Cardiac fibroblast (primary cell): Measurements from ENCODE around the gene NHLRC4.

Experiments used
- DNase-seq, 2 donors: peaks; one replicate each; pipeline versions ENCODE4 v3.0.0 to v3.0.0-alpha.2; 2010; ENCODE audit warnings: low read depth in 2 of 2
- H3K4me3 ChIP-seq, 2 donors: replicated peaks in 1 of 2; 1 replicate in 1 of 2; 2 replicates in 1 of 2; pipeline ENCODE4 v1.5.1; 2011; ENCODE audit warnings: low read depth in 2 of 2, low read length in 2 of 2, mild to moderate bottlenecking in 2 of 2, moderate library complexity in 1 of 2
- TF ChIP-seq, protein P1 (sequence below): IDR thresholded peaks from one replicate; pipeline ENCODE4 v1.5.1; 2011; ENCODE audit warnings: low read depth, mild to moderate bottlenecking, low read length, inconsistent platforms

The NHLRC4 gene

DNA sequence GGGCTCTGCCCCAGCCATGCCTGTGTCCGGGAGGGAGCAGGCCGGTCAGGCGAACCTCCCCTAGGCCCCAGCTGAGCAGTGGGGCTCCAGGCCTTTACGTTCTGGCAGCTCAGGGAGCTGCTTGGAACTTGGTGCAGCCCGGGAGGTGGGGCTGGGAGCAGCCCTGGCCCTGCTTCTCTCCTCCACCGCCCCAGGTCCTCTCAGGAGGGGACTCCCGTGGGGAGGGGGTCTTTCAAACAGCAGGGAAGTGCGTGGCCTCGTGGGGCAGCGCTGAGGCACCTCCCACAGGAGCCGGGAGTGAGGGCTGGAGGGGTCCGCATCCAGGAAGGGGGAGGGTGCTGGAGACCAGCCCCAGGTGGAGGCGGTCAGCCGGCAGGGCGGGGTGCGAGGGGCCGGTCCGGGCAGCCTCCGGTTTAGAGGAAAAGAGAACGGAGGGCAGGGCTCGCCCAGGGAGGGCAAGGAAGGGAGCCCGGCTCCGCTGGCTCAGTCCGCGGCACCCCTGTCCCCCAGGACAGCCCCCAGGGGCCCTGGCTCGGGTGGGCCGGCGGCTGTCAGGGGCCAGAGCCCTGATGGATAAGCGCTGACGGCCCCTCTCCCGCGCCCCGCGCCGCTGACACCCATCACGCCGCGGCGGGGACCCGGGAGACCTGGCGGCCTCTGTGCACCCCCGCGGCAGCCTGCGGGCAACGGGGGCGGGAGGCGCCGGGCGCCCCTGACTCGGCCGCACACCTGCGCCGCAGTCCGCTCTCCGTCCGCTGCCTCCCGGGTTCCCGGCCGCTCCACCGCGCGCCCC, 7.2 kb upstream of the NHLRC4 start:
- TF ChIP-seq, protein P1, sequence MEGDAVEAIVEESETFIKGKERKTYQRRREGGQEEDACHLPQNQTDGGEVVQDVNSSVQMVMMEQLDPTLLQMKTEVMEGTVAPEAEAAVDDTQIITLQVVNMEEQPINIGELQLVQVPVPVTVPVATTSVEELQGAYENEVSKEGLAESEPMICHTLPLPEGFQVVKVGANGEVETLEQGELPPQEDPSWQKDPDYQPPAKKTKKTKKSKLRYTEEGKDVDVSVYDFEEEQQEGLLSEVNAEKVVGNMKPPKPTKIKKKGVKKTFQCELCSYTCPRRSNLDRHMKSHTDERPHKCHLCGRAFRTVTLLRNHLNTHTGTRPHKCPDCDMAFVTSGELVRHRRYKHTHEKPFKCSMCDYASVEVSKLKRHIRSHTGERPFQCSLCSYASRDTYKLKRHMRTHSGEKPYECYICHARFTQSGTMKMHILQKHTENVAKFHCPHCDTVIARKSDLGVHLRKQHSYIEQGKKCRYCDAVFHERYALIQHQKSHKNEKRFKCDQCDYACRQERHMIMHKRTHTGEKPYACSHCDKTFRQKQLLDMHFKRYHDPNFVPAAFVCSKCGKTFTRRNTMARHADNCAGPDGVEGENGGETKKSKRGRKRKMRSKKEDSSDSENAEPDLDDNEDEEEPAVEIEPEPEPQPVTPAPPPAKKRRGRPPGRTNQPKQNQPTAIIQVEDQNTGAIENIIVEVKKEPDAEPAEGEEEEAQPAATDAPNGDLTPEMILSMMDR = no peak
- DNase-seq = no peak
- no peak overlapping the region for H3K4me3 ChIP-seq

DNA sequence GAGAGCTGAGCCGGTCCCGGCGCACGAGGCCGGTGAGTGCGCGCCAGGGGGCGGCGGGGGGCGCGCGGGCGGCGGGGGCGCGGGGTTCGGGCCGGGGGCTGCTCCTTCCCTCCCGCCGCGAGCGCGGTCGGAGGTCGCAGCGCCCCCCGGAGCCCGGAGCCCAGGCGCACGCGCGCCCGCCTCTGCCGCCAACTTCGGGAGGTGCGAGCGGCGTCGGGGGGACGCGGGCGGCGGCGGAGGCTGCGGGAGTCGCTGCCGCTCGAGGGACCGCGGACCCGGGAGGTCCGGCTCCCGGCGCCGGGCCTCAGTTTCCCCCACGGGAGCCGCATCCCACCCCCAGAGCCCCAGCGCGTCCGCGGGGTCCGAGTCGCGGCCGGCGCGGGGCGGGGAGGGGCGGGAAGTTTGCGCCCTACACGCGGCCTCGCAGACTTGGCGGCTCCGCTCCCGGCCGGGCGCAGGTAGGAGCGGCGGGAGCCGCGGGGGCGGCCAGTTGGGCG, 6.6 kb upstream of the NHLRC4 start, which contains the start of gene PRR35:
Gene PRR35 (plus strand): TSS at position 191 of the 497 bp plus-strand sequence. CDS start 2,901 bp downstream, outside the sequence.
- TF ChIP-seq, protein P1 = no peak
- no peak within 1 kb of the TSS for H3K4me3 ChIP-seq
- no peak for DNase-seq

DNA sequence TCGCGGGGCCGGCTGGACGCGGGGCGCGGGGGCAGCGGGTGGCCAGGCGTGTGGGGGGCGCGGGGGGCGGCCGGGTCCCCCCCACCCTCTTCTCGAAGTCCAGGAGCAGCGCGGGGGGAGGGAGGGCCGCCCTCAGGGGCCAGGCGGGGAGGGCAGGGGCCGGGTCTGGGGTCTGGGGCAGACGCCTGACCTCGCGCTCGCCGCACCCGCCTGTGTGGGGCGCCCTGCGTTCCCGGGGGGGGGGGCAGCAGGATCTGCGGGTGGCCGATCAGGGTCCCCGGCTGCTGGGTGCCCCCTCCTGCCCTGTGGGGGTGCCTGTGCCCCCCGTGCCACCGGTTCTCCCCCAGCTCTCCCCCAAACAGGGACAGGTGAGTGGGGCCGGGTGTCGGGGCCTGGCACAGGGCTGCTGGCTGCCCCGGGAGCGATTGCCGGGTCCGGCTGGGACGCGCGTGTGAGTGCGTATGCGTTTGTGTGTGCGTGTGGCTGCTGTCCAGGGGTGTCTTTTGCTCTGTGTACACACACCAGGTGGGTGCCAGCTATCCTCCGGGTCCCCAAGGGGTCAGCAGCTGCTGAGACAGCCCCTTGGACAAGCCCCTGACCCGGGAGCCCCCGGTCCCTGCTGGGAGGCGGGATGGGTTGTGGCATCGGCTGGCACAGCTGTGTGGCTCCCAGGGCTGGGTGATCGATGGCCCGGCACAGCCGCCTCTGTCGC, 5.9 kb upstream of the NHLRC4 start:
- no peak for DNase-seq
- H3K4me3 ChIP-seq = no peak overlapping the region
- TF ChIP-seq, protein P1 = no peak

DNA sequence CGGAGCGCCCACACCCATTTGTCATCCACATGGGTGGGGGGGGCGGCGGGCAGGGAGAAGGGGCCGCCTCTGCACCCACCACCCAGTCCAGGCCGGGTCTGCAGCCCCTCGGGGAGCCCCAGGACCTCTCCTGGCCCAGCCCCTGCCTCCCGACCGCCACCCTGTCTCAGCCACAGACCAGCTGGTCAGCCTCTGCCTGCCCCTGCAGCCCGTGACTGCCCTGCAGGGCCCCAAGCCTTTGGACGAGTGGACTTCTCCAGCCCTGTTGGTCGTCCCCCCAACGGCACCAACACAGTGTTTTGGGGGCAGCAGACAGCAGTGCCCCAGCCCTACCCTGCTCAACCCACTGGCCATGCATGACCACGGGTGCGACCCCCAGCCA, 5.4 kb upstream of the NHLRC4 start:
- TF ChIP-seq, protein P1 = no peak
- no peak overlapping the region for H3K4me3 ChIP-seq
- no peak for DNase-seq

DNA sequence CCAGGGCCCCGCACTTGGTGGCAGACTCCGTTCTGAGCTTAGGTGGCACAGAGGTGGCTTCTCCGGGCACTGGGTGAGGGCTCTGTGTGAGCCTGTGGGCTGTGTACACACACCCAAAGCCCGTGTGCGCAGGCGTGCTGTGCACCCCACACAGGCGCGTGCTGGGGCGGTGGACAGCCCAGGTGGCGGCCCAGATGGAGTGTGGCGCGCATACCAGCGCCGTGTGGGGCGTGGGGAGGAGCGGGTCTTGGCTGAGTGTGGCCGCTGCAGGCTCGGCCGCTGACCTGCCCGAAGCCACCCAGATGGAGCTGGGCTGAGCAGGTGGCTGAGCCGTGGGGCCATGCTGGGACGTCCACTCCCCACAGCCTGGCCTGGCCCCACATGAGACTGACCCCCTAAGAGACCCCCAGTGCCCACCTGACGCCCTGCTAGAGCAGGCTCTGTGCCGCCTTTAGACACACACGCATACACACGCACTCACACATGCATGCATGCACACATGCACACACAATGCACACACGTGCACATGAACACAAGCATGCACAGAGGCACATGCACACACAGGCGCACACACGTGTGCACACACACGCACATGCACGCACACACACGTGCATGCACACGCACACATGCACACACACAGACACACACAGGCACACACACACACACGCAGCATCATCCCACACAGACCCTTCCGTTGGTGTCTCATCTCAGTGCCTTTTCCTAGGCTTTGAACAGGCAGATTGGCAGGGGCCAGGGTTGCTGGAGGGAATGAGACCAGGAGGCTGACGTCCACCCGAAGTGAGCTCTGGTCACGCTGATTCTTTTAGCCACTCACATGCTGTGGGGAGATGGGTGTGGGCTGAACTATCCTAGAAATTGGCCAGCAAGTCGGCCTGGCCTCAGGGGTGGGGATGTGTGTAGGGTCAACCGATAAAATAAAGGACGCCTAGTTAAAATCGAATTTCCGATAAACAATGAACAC, 4.6 kb upstream of the NHLRC4 start:
- no peak overlapping the region for H3K4me3 ChIP-seq
- TF ChIP-seq, protein P1 = no peak

DNA sequence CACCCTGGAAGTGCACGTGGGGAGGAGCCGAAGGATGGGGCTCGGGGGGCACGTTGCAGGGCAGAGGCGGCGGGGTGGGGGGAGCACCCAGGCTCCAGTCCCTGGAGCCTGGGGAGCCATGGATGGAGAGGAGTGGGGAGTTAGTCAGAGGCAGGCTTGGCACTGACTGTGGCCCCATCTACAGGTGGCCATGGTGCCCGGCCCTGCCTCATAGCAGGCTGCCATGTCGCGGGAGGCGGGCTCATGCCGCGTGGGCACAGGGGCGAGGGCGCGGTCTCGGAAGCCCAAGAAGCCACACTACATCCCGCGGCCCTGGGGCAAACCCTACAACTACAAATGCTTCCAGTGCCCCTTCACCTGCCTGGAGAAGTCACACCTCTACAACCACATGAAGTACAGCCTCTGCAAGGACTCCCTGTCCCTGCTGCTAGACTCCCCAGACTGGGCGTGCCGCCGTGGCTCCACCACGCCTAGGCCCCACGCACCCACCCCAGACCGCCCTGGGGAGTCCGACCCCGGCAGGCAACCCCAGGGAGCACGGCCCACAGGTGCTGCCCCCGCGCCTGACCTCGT, 3.6 kb upstream of the NHLRC4 start:
- no peak for DNase-seq
- TF ChIP-seq, protein P1 = no peak
- H3K4me3 ChIP-seq = no peak overlapping the region

More for the DNA sequence above, 4.6 kb upstream of the NHLRC4 start:
- no peak for DNase-seq
